HG03439 (cell line): Measurements from ENCODE around the gene GHSR.
"Not testable (repeated sequence)": the region's sequence is repeated elsewhere in the genome, so short reads cannot be mapped to it uniquely, and the experiment has no call there.

Experiments
- ATAC-seq: cut with Tn5 transposase; IDR thresholded peaks from one replicate; pipeline ENCODE4 v1.9.1; 2021; ENCODE audit warnings: mild to moderate bottlenecking, moderate library complexity; ENCODE audit not compliant: unreplicated experiment

GHSR gene

GRCh38 chr3:172447611-172448579, at the start of gene GHSR:
Gene GHSR, minus strand, starts transcription at chr3:172448456. Its CDS starts 43 bp downstream, at chr3:172448413.
- no peak for ATAC-seq

- ATAC-seq = not testable (repeated sequence)
Observed at GRCh38 chr3:172490198-172490669, 42.0 kb upstream of the GHSR start.

GRCh38 chr3:172478116-172478515, 29.9 kb upstream of the GHSR start:
- no peak for ATAC-seq

- no peak for ATAC-seq
Observed at GRCh38 chr3:172476347-172476746, 28.1 kb upstream of the GHSR start.

GRCh38 chr3:172475703-172476102, 27.4 kb upstream of the GHSR start:
- no peak for ATAC-seq

- ATAC-seq = no peak
Observed at GRCh38 chr3:172471903-172472302, 23.6 kb upstream of the GHSR start.

GRCh38 chr3:172470588-172470987, 22.3 kb upstream of the GHSR start:
- ATAC-seq = no peak

- ATAC-seq = no peak
Observed at GRCh38 chr3:172467170-172467824, 19.0 kb upstream of the GHSR start.

GRCh38 chr3:172466553-172467130, 18.4 kb upstream of the GHSR start:
- no peak for ATAC-seq

- no peak for ATAC-seq
Observed at GRCh38 chr3:172465281-172465680, 17.0 kb upstream of the GHSR start.

- ATAC-seq = no peak
Observed at GRCh38 chr3:172464306-172464705, 16.1 kb upstream of the GHSR start.

GRCh38 chr3:172461530-172462138, 13.4 kb upstream of the GHSR start:
- ATAC-seq = no peak

- no peak for ATAC-seq
Observed at GRCh38 chr3:172456404-172456803, 8.1 kb upstream of the GHSR start.

- ATAC-seq = no peak
Observed at GRCh38 chr3:172454180-172454579, 5.9 kb upstream of the GHSR start.

GRCh38 chr3:172449466-172450149, 1.4 kb upstream of the GHSR start:
- ATAC-seq = no peak

GRCh38 chr3:172448661-172449465, 607 bp upstream of the GHSR start:
- no peak for ATAC-seq

- ATAC-seq = no peak
Observed at GRCh38 chr3:172446198-172446597, 2.1 kb downstream of the GHSR start.

- ATAC-seq = no peak
Observed at GRCh38 chr3:172444821-172445220, 3.4 kb downstream of the GHSR start.

GRCh38 chr3:172442606-172443005, 5.7 kb downstream of the GHSR start:
- ATAC-seq = no peak

- ATAC-seq = no peak
Observed at GRCh38 chr3:172441581-172441980, 6.7 kb downstream of the GHSR start.
